CD4-positive, alpha-beta T cell treated with Interleukin-21 for 1 hour (primary cell): ENCODE measurements around the gene EML5.

Source experiments
- DNase-seq: peaks from one replicate; pipeline ENCODE4 v3.0.0-alpha.2; 2020

The EML5 gene

DNA sequence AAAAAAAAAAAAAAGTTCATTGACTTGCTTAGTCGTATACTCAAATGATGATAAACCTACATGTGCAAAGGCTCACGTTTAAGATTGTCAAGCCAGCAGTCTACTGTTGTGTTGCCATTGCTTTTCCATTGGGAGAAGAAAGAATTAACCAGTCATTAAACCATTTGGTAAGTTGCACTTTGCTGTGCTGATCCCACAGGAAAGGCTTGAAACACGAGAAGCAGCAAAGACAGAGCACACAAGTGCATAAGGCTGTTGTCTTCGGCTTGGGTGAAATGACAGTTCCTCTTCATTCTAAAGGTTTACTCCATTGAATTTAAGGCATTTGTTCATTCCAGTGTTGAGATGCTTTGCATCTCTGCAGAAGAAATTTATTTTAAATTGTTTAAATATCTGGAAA is 179.8 kb downstream of the EML5 start:
- DNase-seq, result no peak

DNA sequence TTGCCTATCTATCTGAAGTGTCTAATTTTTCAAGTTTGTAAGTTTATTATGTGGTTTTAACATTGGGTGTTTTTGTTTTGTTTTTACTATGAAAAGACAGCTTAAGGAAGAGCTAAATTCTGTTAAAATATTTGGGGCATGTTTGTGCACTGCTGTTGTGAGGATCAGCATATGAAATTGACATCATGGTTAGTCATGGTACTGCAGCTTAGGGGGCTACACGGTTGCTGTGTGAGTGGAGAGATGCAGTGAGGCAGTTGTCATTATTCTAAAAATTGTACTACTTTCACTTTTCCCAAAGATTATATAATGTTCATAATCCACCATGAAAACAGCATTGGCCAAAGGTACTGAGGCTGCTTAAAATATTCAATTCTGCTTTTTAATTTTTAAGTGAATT is 180.9 kb downstream of the EML5 start:
- no peak for DNase-seq

DNA sequence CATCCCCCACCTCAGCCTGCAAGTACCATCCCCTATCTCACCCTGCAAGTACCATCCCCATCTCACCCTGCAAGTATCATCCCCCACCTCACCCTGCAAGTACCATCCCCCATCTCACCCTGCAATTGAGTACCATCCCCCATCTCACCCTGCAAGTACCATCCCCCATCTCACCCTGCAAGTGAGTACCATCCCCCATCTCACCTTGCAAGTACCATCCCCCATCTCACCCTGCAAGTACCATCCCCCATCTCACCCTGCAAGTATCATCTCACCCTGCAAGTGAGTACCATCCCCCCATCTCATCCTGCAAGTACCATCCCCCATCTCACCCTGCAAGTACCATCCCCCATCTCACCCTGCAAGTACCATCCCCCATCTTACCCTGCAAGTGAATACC is 184.9 kb downstream of the EML5 start:
- no peak for DNase-seq

DNA sequence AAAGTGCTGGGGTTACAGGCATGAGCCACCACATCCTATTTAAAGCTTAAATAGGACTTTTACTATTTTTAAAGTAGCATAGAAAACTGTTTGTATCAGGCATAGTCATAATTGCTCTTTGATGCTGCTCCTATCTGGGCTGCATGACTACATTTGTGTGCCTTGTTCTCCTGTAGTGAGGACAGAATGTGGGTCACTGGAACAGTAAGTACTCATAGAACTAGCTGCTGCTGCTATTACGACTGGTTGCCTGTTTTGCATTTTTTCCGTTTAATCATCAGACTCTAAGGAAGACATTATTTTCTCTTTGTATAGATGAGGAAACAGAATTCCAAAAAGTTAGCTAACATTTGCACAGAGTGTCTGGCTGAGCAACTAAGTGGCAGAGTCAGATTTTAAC is 187.2 kb downstream of the EML5 start:
- DNase-seq, result no peak

- DNase-seq, result no peak
These were observed 188.5 kb downstream of the EML5 start for GRCh38 chr14:88604212-88604611.

- DNase-seq, result peak; percentile 5
These were observed 192.9 kb downstream of the EML5 start for GRCh38 chr14:88599761-88600439.

DNA sequence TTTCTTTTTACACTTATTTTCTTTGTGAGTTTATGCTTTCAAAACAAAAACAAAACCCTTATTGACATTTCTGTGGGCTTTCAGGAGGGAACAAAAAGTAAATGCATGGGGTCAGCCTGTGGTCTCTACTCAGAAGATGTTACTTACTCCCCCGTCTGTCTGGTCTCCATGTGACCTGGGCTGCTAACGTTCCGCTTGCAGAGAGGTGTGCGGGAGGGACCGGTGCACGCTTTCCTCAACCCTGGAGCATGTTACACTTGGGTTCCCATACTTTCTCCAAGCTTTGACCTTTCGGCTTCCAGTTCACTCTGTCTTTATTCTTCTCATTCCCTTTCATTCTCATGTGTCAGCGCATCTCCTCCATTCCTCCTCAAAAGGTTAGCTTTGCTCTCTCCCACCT is 193.4 kb downstream of the EML5 start:
- no peak for DNase-seq

DNA sequence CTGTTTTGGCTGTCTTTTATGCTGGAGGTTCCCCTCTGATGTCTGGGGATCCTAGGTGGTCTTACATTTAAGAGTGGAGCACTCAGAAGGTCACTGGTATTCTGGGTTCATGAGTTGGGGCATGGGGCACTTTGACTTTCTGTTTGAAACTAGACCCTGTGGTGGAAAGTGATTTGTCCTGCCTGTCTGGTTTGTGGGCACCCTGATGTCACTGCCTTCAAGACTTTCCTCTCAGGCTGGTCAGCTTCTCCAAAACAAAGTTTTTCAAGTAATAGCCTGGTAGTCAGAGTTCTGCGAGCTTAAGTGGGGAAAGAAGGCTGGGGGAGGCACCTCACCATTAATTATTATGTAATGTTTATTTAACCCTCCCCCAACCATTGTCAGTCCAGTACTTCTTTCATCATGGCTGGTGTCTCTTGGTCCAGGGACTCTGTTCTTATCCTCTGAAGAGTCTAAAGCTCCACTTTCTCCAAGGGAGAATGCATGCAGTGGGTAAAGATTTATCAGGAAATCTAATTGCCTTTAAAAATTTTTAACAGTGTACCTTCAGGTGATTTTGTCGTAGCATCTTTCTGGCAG is 194.6 kb downstream of the EML5 start:
- DNase-seq, result no peak

DNA sequence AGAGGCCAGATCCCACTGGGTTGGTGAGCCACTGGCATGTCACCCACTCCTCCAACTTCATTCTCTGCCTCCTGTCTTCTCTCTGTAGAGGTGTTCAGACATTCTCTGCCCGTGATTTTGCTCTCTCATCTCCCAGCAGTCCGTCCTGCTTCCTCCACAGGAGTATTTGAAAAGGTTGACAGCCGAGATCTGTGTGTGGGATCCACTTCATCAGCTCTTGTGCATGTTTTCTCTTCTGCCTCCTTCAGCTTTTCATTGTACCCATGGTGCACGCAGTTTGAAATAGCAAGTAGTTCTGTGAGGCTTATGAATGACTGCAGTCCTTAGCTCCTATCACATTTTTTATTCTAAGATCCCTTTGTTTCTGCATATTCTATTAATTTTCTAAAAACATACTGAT is 195.2 kb downstream of the EML5 start:
- DNase-seq, result no peak

- no peak for DNase-seq
These were observed 195.7 kb downstream of the EML5 start for GRCh38 chr14:88597038-88597437.

DNA sequence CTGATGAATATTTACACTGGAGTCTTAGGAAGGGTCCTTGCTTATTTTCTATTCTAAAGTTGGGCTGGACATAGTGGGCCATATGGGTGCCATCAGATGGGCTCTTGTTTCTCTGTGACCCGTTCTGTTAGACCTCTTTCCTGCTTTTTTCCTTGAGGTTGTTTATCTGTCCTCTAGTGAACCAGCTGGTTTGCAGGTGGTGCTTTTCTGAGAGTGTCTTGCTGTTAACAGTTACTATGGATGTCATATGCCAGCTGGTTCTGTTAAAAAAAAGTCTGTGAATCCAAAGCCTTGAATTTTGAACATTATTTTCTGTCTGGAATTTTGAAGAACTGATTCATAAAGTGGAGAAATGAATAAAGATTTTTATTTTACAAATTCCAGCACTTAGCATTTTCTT is 200.7 kb downstream of the EML5 start:
- DNase-seq, result no peak

GRCh38 chr14:88590173-88590572 is 202.6 kb downstream of the EML5 start:
- no peak for DNase-seq

- no peak for DNase-seq
These were observed 204.7 kb downstream of the EML5 start for GRCh38 chr14:88588081-88588480.

DNA sequence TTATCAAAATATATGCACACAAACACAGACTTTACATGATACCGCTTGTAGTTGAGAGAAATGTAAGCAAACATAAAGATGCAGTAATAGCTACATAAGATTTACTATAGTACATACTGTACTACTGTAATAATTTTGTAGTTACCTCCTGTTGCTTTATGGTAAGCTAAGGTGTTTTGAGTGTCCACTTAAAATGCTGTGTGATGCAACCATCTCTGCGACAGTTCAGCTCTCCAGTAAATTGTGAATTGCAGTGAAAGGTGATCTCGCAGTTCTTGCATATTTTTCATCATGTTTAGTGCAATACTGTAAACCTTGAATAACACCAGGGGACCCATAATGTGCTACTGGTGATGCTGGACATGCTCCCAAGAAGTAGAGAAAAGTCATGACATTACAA is 208.3 kb downstream of the EML5 start:
- no peak for DNase-seq

- no peak for DNase-seq
These were observed 216.5 kb downstream of the EML5 start for GRCh38 chr14:88576222-88576621.

- no peak for DNase-seq
These were observed 220.6 kb downstream of the EML5 start for GRCh38 chr14:88572117-88572516.

GRCh38 chr14:88568196-88568595 is 224.6 kb downstream of the EML5 start:
- DNase-seq, result no peak

GRCh38 chr14:88565427-88565826 is 227.3 kb downstream of the EML5 start:
- DNase-seq, result no peak

GRCh38 chr14:88563845-88564244 is 228.9 kb downstream of the EML5 start:
- no peak for DNase-seq

GRCh38 chr14:88562831-88563686 is 229.7 kb downstream of the EML5 start, which contains the start of gene ZC3H14:
TSS of gene ZC3H14 (plus strand) at chr14:88563037. CDS start at chr14:88563134, 97 bp downstream.
- peak; percentile 90 for DNase-seq

- DNase-seq, result no peak
These were observed 230.3 kb downstream of the EML5 start for GRCh38 chr14:88562532-88562830.
